Measurements from ENCODE around the gene ZBED5. TPM values are rescaled to one million over a fixed set of nuclear protein-coding genes. Genes with fewer than 3 reads are reported as not detected.

The ZBED5 gene
- total RNA-seq, 1 experiment from 2014 or later: 21.0 TPM

- TF ChIP-seq EZH2phosphoT487 (IDR thresholded peaks at IDR 0.05; ENCODE audit: borderline replicate concordance, low read length) (no peak), CTCF (conservative IDR thresholded peaks at IDR 0.05; ENCODE audit: low read depth, low read length) (no peak), EZH2 (IDR thresholded peaks at IDR 0.05; ENCODE audit: low read length, unreplicated experiment) (no peak)
- Histone ChIP-seq H3K4me3 (ENCODE audit: low read length) (peak overlapping the region; percentile 92), H3K9ac (ENCODE audit: low read length) (peak overlapping the region; percentile 97), H3K27ac (ENCODE audit: low read length) (peak overlapping the region; percentile 95), H3K4me1 (ENCODE audit: insufficient read depth, low read length) (peaks cover 43% of the 10 kb centered on the region), H3K4me2 (ENCODE audit: low read length) (peak overlapping the region; percentile 92), H3K27me3 (ENCODE audit: low read length) (no peaks in the 10 kb centered on the region), H3K9me2 (replicated peaks; ENCODE audit: low read length) (no peaks in the 10 kb centered on the region), H4K20me1 (ENCODE audit: low read length) (peaks cover 54% of the 10 kb centered on the region), H3F3A (ENCODE audit: low read length, unreplicated experiment) (peaks cover 14% of the 10 kb centered on the region), H3K79me2 (ENCODE audit: low read length) (peaks cover 89% of the 10 kb centered on the region), H2AFZ (ENCODE audit: low read length) (no peak overlapping the region), H3K9me3 (ENCODE audit: low read length) (no peaks in the 10 kb centered on the region), H3K36me3 (ENCODE audit: low read depth, low read length) (peaks cover 50% of the 10 kb centered on the region)
- DNase-seq (peak; percentile 25), ATAC-seq (no peak)
- ChIA-PET CTCF (no interaction called here), POLR2A (ENCODE audit: unreplicated experiment) (interaction anchor here (1.3 to 3.0 kb wide), 2 partner anchors 50 to 92 kb away, joined by 6 to 26 read pairs; partner anchors contain the start of gene ZBED5)
- intact Hi-C loops (cut with micrococcal nuclease): loop anchor here (2.0 kb wide), 1 partner anchor 123 kb away; no protein-coding TSS in a partner anchor
- no TSS peak for BruUV-seq (replicated peaks)
Observed at GRCh38 chr11:10807493-10808234, 50.2 kb downstream of the ZBED5 start.

GRCh38 chr11:10806206-10806605 lies 51.6 kb downstream of the ZBED5 start:
- Histone ChIP-seq H3K27ac (ENCODE audit: low read length) (no peak overlapping the region), H3K4me3 (ENCODE audit: low read length) (peak overlapping the region; percentile 92), H3K9ac (ENCODE audit: low read length) (peak overlapping the region; percentile 97; the same call in 1 of the 2 replicates), H3K79me2 (ENCODE audit: low read length) (peaks cover 97% of the 10 kb centered on the region), H3F3A (ENCODE audit: low read length, unreplicated experiment) (peaks cover 14% of the 10 kb centered on the region), H3K4me1 (ENCODE audit: insufficient read depth, low read length) (peaks cover 29% of the 10 kb centered on the region), H2AFZ (ENCODE audit: low read length) (no peak overlapping the region), H3K36me3 (ENCODE audit: low read depth, low read length) (peaks cover 64% of the 10 kb centered on the region), H3K9me2 (replicated peaks; ENCODE audit: low read length) (no peaks in the 10 kb centered on the region), H3K4me2 (ENCODE audit: low read length) (peak overlapping the region; percentile 92), H4K20me1 (ENCODE audit: low read length) (peaks cover 66% of the 10 kb centered on the region), H3K27me3 (ENCODE audit: low read length) (no peaks in the 10 kb centered on the region), H3K9me3 (ENCODE audit: low read length) (no peaks in the 10 kb centered on the region)
- intact Hi-C loops (cut with micrococcal nuclease): no loop called here
- TF ChIP-seq EZH2 (IDR thresholded peaks at IDR 0.05; ENCODE audit: low read length, unreplicated experiment) (no peak), EZH2phosphoT487 (IDR thresholded peaks at IDR 0.05; ENCODE audit: borderline replicate concordance, low read length) (no peak), CTCF (conservative IDR thresholded peaks at IDR 0.05; ENCODE audit: low read depth, low read length) (no peak)
- BruUV-seq (replicated peaks): no TSS peak
- DNase-seq: no peak
- ChIA-PET POLR2A (ENCODE audit: unreplicated experiment) (no interaction called here), CTCF (no interaction called here)
- ATAC-seq: no peak

GRCh38 chr11:10805741-10806140 lies 52.1 kb downstream of the ZBED5 start:
- peaks cover 26% of the 10 kb centered on the region for H3K4me1 ChIP-seq (ENCODE audit: insufficient read depth, low read length)
- peak overlapping the region; percentile 92 for H3K4me2 ChIP-seq (ENCODE audit: low read length)
- ATAC-seq (no peak), DNase-seq (no peak)
- no TSS peak for BruUV-seq (replicated peaks)
- H3K27ac ChIP-seq (ENCODE audit: low read length): no peak overlapping the region
- no peaks in the 10 kb centered on the region for H3K27me3 ChIP-seq (ENCODE audit: low read length)
- POLR2A ChIA-PET (ENCODE audit: unreplicated experiment): no interaction called here
- no peak overlapping the region for H2AFZ ChIP-seq (ENCODE audit: low read length)
- no peaks in the 10 kb centered on the region for H3K9me2 ChIP-seq (replicated peaks; ENCODE audit: low read length)
- peaks cover 69% of the 10 kb centered on the region for H3K36me3 ChIP-seq (ENCODE audit: low read depth, low read length)
- H3K4me3 ChIP-seq (ENCODE audit: low read length): peak overlapping the region; percentile 92
- intact Hi-C loops (cut with micrococcal nuclease): no loop called here
- H4K20me1 ChIP-seq (ENCODE audit: low read length): peaks cover 69% of the 10 kb centered on the region
- CTCF ChIA-PET: no interaction called here
- no peaks in the 10 kb centered on the region for H3K9me3 ChIP-seq (ENCODE audit: low read length)
- no peak for TF ChIP-seq EZH2 (IDR thresholded peaks at IDR 0.05; ENCODE audit: low read length, unreplicated experiment)
- TF ChIP-seq CTCF (conservative IDR thresholded peaks at IDR 0.05; ENCODE audit: low read depth, low read length): no peak
- TF ChIP-seq EZH2phosphoT487 (IDR thresholded peaks at IDR 0.05; ENCODE audit: borderline replicate concordance, low read length): no peak
- H3K79me2 ChIP-seq (ENCODE audit: low read length): peaks cover 94% of the 10 kb centered on the region
- peaks cover 16% of the 10 kb centered on the region for H3F3A ChIP-seq (ENCODE audit: low read length, unreplicated experiment)
- no peak overlapping the region for H3K9ac ChIP-seq (ENCODE audit: low read length)
